ENCODE measurements around the gene BCL11B. TPM values are rescaled to one million over a fixed set of nuclear protein-coding genes. Genes with fewer than 3 reads are reported as not detected.

Gene BCL11B
- total and polyA plus RNA-seq, 4 donors: 0.04 to 0.42 (median 0.16) TPM

DNA sequence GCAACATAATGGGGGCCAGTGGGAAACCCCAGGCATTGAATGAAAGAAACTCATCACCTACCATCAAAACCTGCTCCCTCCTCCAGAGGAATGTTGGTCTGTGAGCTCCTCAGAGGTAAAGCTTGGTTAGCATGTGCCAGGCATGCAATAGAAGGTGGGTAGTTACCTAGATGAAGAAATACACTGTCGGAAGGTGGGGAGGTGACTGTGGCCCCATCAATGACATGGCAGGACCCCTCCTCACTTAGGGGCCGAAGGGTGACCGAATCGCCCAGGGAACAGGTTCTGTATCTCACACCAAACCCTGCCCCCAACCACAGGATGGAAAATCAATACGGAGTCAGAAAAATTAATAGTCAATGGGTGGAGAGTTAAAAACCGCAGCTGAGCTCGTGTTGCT is 135.6 kb downstream of the BCL11B start (continued):
- TF ChIP-seq, protein P1, sequence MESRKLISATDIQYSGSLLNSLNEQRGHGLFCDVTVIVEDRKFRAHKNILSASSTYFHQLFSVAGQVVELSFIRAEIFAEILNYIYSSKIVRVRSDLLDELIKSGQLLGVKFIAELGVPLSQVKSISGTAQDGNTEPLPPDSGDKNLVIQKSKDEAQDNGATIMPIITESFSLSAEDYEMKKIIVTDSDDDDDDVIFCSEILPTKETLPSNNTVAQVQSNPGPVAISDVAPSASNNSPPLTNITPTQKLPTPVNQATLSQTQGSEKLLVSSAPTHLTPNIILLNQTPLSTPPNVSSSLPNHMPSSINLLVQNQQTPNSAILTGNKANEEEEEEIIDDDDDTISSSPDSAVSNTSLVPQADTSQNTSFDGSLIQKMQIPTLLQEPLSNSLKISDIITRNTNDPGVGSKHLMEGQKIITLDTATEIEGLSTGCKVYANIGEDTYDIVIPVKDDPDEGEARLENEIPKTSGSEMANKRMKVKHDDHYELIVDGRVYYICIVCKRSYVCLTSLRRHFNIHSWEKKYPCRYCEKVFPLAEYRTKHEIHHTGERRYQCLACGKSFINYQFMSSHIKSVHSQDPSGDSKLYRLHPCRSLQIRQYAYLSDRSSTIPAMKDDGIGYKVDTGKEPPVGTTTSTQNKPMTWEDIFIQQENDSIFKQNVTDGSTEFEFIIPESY (IDR thresholded peaks at IDR 0.05): no peak
- TF ChIP-seq HNF4G (IDR thresholded peaks at IDR 0.05) (no peak), RAD21 (IDR thresholded peaks at IDR 0.05) (no peak), FOXA2 (IDR thresholded peaks at IDR 0.05) (no peak), HNF4A (conservative IDR thresholded peaks at IDR 0.05) (no peak)

GRCh38 chr14:99136047-99136400 is 136.0 kb downstream of the BCL11B start:
- Histone ChIP-seq H3K9ac (ENCODE audit: low read depth in 1 of 2, low read length in 2 of 2) (no peak overlapping the region), H3K27me3 (ENCODE audit: control insufficient read depth in 4 of 4, insufficient read depth in 4 of 4, low read length in 3 of 4) (no peaks in the 10 kb centered on the region), H3K4me3 (ENCODE audit: low read depth in 1 of 3, low read length in 3 of 3) (no peak overlapping the region), H3K27ac (ENCODE audit: low read depth in 1 of 2, low read length in 2 of 2) (no peak overlapping the region), H3K4me1 (ENCODE audit: control insufficient read depth in 4 of 4, insufficient read depth in 4 of 4, low read length in 3 of 4) (no peaks in the 10 kb centered on the region), H3K9me3 (ENCODE audit: control insufficient read depth in 4 of 4, low read length in 3 of 4) (no peaks in the 10 kb centered on the region), H3K36me3 (ENCODE audit: control insufficient read depth in 4 of 4, insufficient read depth in 3 of 4, low read depth in 1 of 4, low read length in 3 of 4) (no peaks in the 10 kb centered on the region)
- no peak for DNase-seq (ENCODE audit: low spot score)
- 91% methylated on average over 5 of the region's 5 CpGs for WGBS
- TF ChIP-seq, protein P2, sequence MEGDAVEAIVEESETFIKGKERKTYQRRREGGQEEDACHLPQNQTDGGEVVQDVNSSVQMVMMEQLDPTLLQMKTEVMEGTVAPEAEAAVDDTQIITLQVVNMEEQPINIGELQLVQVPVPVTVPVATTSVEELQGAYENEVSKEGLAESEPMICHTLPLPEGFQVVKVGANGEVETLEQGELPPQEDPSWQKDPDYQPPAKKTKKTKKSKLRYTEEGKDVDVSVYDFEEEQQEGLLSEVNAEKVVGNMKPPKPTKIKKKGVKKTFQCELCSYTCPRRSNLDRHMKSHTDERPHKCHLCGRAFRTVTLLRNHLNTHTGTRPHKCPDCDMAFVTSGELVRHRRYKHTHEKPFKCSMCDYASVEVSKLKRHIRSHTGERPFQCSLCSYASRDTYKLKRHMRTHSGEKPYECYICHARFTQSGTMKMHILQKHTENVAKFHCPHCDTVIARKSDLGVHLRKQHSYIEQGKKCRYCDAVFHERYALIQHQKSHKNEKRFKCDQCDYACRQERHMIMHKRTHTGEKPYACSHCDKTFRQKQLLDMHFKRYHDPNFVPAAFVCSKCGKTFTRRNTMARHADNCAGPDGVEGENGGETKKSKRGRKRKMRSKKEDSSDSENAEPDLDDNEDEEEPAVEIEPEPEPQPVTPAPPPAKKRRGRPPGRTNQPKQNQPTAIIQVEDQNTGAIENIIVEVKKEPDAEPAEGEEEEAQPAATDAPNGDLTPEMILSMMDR (IDR thresholded peaks at IDR 0.05; ENCODE audit: low read depth, low read length, missing input control): no peak
- TF ChIP-seq RAD21 (IDR thresholded peaks at IDR 0.05): no peak
- TF ChIP-seq, protein P1 (IDR thresholded peaks at IDR 0.05): no peak
- TF ChIP-seq GABPA (IDR thresholded peaks at IDR 0.05 in 1 of 2, conservative IDR thresholded peaks at IDR 0.05 in 1 of 2): no peak
- no peak for TF ChIP-seq REST (IDR thresholded peaks at IDR 0.05)
- TF ChIP-seq TAF1 (conservative IDR thresholded peaks at IDR 0.05): no peak
- TF ChIP-seq MAX (IDR thresholded peaks at IDR 0.05): no peak
- no peak for TF ChIP-seq FOXA2 (IDR thresholded peaks at IDR 0.05)
- no peak for TF ChIP-seq FOXA1 (IDR thresholded peaks at IDR 0.05)
- TF ChIP-seq EGR1 (IDR thresholded peaks at IDR 0.05; ENCODE audit: low read depth in 2 of 2): no peak
- no peak for TF ChIP-seq ATF3 (IDR thresholded peaks at IDR 0.05)
- no peak for TF ChIP-seq YY1 (IDR thresholded peaks at IDR 0.05)
- no peak for TF ChIP-seq JUND (IDR thresholded peaks at IDR 0.05)
- no peak for TF ChIP-seq NR2F2 (IDR thresholded peaks at IDR 0.05)
- TF ChIP-seq HNF4G (IDR thresholded peaks at IDR 0.05): no peak
- TF ChIP-seq HNF4A (conservative IDR thresholded peaks at IDR 0.05): no peak
- no peak for TF ChIP-seq SP1 (IDR thresholded peaks at IDR 0.05)
- TF ChIP-seq RXRA (IDR thresholded peaks at IDR 0.05): no peak

All from liver (tissue), 9 donors.